OCI-LY7 (cell line): Measurements from ENCODE around the gene MTMR2. TPM values are rescaled to one million over a fixed set of nuclear protein-coding genes. Genes with fewer than 3 reads are reported as not detected.

Experiments used
- BruUV-seq: library from RNA; stranded (reverse); fragments of 400-500 nt; replicated peaks from 2 replicates; lab custom pipeline; 2021; lab: Mats Ljungman, UMichigan
- CTCF ChIA-PET: fragments of 300-600 bp; sonication (Branson Sonifier 250); formaldehyde crosslinking; loops from one replicate; lab custom pipeline; 2022; ENCODE audit warnings: antibody characterized with exemption; ENCODE audit not compliant: unreplicated experiment; lab: Charles Lee
- POLR2A ChIA-PET: fragments of 300-600 bp; sonication (Branson Sonifier 250); formaldehyde crosslinking; loops from one replicate; lab custom pipeline; 2022; ENCODE audit warnings: antibody characterized with exemption; lab: Charles Lee
- DNase-seq: peaks from one replicate; pipeline ENCODE4 v3.0.0-alpha.2; 2015; ENCODE audit warnings: low spot score
- H2AFZ ChIP-seq: fragments of 200-600 bp; sonication (generic), shearing (Covaris generic); 2 replicates; pipeline ENCODE4 v1.6.1; 2014; ENCODE audit warnings: mild to moderate bottlenecking, antibody characterized with exemption, low read length, moderate library complexity
- H3K27ac ChIP-seq: fragments of 200-600 bp; sonication (generic); 2 replicates; pipeline ENCODE4 v1.5.1; 2014; ENCODE audit warnings: mixed run types, low read depth, mild to moderate bottlenecking, moderate library complexity, low read length, inconsistent platforms; ENCODE audit not compliant: poor library complexity, severe bottlenecking
- H3K36me3 ChIP-seq: fragments of 200-600 bp; sonication (generic); 2 replicates; pipeline ENCODE4 v1.6.1; 2014; ENCODE audit warnings: mild to moderate bottlenecking, antibody characterized with exemption, low read length, moderate library complexity, mixed read lengths; ENCODE audit not compliant: insufficient read depth
- H3K4me1 ChIP-seq: fragments of 200-600 bp; sonication (generic); 2 replicates; pipeline ENCODE4 v1.5.1; 2014; ENCODE audit warnings: mild to moderate bottlenecking, low read length; ENCODE audit not compliant: insufficient read depth, poor library complexity, severe bottlenecking
- H3K4me2 ChIP-seq: fragments of 200-600 bp; sonication (generic); 2 replicates; pipeline ENCODE4 v1.6.1; 2014; ENCODE audit warnings: mild to moderate bottlenecking, low read length
- H3K4me3 ChIP-seq: fragments of 200-600 bp; sonication (generic); 2 replicates; pipeline ENCODE4 v1.5.1; 2014; ENCODE audit warnings: mild to moderate bottlenecking, low read depth, low read length; ENCODE audit not compliant: poor library complexity, severe bottlenecking
- H3K79me2 ChIP-seq: fragments of 200-600 bp; sonication (generic); 2 replicates; pipeline ENCODE4 v1.6.1; 2016; ENCODE audit warnings: low read depth, mild to moderate bottlenecking, low read length, moderate library complexity, mixed read lengths; ENCODE audit not compliant: insufficient read depth
- H3K9me2 ChIP-seq: fragments of 200-600 bp; sonication (generic); 2 replicates; pipeline ENCODE4 v1.6.1; 2016; ENCODE audit warnings: mild to moderate bottlenecking, low read length, mixed read lengths; ENCODE audit not compliant: insufficient read depth
- H3K9me3 ChIP-seq: fragments of 200-600 bp; sonication (generic); 2 replicates; pipeline ENCODE4 v1.6.1; 2014; ENCODE audit warnings: mild to moderate bottlenecking, mixed run types, low read length, mixed read lengths
- H4K20me1 ChIP-seq: fragments of 200-600 bp; sonication (generic); 2 replicates; pipeline ENCODE4 v1.6.1; 2014; ENCODE audit warnings: mild to moderate bottlenecking, antibody characterized with exemption, low read length, moderate library complexity, mixed read lengths; ENCODE audit not compliant: insufficient read depth
- CTCF ChIP-seq: fragments of 200-600 bp; sonication (generic); conservative IDR thresholded peaks from 2 replicates; pipeline ENCODE4 v1.5.1; 2014; ENCODE audit warnings: mild to moderate bottlenecking, antibody characterized with exemption, low read length, moderate library complexity, mixed read lengths
- EZH2phosphoT487 ChIP-seq: fragments of 200-600 bp; sonication (generic); IDR thresholded peaks from 2 replicates; pipeline ENCODE4 v1.6.1; 2018; ENCODE audit warnings: low read depth, borderline replicate concordance, mild to moderate bottlenecking, mixed run types, antibody characterized with exemption, low read length, moderate library complexity, mixed read lengths
- intact Hi-C: fragments of 100-400 bp; cut with micrococcal nuclease; formaldehyde crosslinking; loops from one replicate; pipeline ENCODE4 v1.10.0; 2022; ENCODE audit not compliant: unreplicated experiment
- total RNA-seq, 2 experiments: library from RNA; depleted of rRNA in 1 of 2; stranded (reverse); fragments of >200 nt in 1 of 2; shearing (Covaris generic) in 1 of 2; gene quantifications; 2 replicates each; pipeline ENCODE4 v1.2.3, GENCODE V29; 2014 to 2022

The MTMR2 gene
- total RNA-seq, 2 experiments from 2014 or later: 0.79 to 13.0 TPM

- H3K4me3 ChIP-seq: no peak overlapping the region
- ChIA-PET POLR2A (interaction anchor here (0.7 kb wide), 2 partner anchors 547 to 828 kb away, joined by 3 to 4 read pairs; no protein-coding TSS in a partner anchor), CTCF (no interaction called here)
- no peaks in the 10 kb centered on the region for H3K4me1 ChIP-seq
- no peak for DNase-seq
- H4K20me1 ChIP-seq: no peaks in the 10 kb centered on the region
- TF ChIP-seq EZH2phosphoT487: no peak
- no peak for TF ChIP-seq CTCF
- no peak overlapping the region for H3K4me2 ChIP-seq
- H3K27ac ChIP-seq: no peak overlapping the region
- no peaks in the 10 kb centered on the region for H3K79me2 ChIP-seq
- no peaks in the 10 kb centered on the region for H3K36me3 ChIP-seq
- no peaks in the 10 kb centered on the region for H3K9me3 ChIP-seq
- no peak overlapping the region for H2AFZ ChIP-seq
- H3K9me2 ChIP-seq: no peaks in the 10 kb centered on the region
- intact Hi-C loops: no loop called here
- no TSS peak for BruUV-seq
Observed at GRCh38 chr11:95916049-95916448, 7.9 kb downstream of the MTMR2 start.

GRCh38 chr11:95915051-95915450 is 8.9 kb downstream of the MTMR2 start:
- no peaks in the 10 kb centered on the region for H3K9me2 ChIP-seq
- H3K9me3 ChIP-seq: no peaks in the 10 kb centered on the region
- intact Hi-C loops: no loop called here
- ChIA-PET CTCF (no interaction called here), POLR2A (no interaction called here)
- no peaks in the 10 kb centered on the region for H3K4me1 ChIP-seq
- H3K27ac ChIP-seq: no peak overlapping the region
- no peak overlapping the region for H3K4me3 ChIP-seq
- no peaks in the 10 kb centered on the region for H4K20me1 ChIP-seq
- DNase-seq: no peak
- no peak overlapping the region for H3K4me2 ChIP-seq
- TF ChIP-seq CTCF: no peak
- TF ChIP-seq EZH2phosphoT487: no peak
- no TSS peak for BruUV-seq
- no peaks in the 10 kb centered on the region for H3K79me2 ChIP-seq
- H2AFZ ChIP-seq: no peak overlapping the region
- no peaks in the 10 kb centered on the region for H3K36me3 ChIP-seq

- Histone ChIP-seq H3K9me2 (no peaks in the 10 kb centered on the region), H3K79me2 (no peaks in the 10 kb centered on the region), H3K27ac (no peak overlapping the region), H3K4me1 (no peaks in the 10 kb centered on the region), H3K9me3 (no peaks in the 10 kb centered on the region), H3K4me3 (no peak overlapping the region), H3K4me2 (no peak overlapping the region), H3K36me3 (no peaks in the 10 kb centered on the region), H4K20me1 (no peaks in the 10 kb centered on the region), H2AFZ (no peak overlapping the region)
- DNase-seq: no peak
- BruUV-seq: no TSS peak
- intact Hi-C loops: no loop called here
- no peak for TF ChIP-seq CTCF
- no peak for TF ChIP-seq EZH2phosphoT487
- CTCF ChIA-PET: no interaction called here
- POLR2A ChIA-PET: no interaction called here
Observed at GRCh38 chr11:95913830-95914615, 9.9 kb downstream of the MTMR2 start.
